Endometrium (tissue), 2 donors: ENCODE data around the gene GPSM1.

Source experiments
- FAIRE-seq: peaks from 2 replicates; lab custom pipeline; 2012; peaks lifted over from hg19 to GRCh38; lab: Jason Lieb, UNC
- donor health status: control.
- donor health status: control.

Gene GPSM1

GRCh38 chr9:136377341-136378169, 50.2 kb downstream of the GPSM1 start:
- FAIRE-seq = no peak

DNA sequence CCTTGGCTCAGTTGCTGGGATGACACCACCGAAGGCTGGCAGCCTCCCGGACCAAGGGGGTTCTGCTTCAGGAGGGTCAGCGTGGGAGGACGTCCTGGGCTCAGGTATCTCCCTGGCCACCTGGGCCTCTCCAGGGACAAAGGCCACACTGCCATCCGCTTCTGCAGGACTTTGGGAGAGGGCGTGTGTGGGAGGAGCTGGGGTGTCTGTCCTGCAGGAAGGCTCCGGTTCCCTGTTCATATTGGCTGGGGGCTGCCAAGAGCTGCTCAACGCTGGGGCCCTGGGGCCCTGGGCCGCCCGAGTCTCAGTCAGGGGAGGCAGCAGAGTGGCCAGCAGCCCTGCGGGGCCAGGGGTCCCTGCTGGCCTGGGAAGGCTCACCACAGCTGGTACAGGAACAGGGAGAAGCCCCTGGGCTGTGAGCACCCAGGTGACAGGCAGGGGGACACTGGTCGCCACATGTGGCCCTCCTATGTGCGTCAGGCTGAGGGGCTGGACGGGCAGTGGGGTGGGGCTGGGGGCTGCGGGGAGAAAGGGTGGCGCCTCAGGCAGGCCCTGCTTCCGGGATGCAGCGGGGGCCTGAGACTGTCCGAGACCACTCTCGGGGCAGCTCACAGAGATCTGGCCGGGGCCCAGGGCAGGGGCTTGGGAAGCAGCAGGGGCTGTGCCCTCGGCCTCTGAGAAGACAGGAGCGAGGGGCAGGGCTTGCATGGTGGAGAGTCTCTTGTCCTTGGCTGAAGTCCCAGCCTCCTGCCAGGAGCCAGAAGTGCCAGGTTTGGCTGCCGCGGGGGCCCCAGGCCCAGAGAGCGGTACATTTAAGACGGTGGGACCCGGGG, 51.0 kb downstream of the GPSM1 start:
- FAIRE-seq = no peak

GRCh38 chr9:136379003-136379287, 51.6 kb downstream of the GPSM1 start:
- FAIRE-seq = no peak

GRCh38 chr9:136379401-136379800, 52.1 kb downstream of the GPSM1 start:
- no peak for FAIRE-seq

DNA sequence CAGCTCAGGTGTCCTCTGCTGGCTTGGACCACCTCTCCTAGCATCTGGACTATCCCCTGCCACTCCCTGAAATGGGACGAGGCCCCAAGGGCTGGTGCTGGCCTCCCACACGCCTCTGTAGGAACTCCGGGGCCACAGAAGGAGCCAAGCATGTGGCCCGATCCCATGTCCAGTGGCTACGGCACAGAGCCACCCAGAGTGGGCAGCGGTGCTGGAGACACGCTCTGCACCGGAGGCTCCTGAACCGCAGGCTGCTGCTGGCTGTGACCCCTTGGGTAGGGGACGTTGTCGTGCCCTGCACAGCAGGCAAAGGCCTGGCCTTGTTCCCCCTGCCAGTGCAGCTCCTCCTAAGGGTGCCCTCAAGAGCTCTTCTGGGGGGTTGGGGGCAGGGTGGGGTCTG, 52.6 kb downstream of the GPSM1 start:
- FAIRE-seq = no peak

DNA sequence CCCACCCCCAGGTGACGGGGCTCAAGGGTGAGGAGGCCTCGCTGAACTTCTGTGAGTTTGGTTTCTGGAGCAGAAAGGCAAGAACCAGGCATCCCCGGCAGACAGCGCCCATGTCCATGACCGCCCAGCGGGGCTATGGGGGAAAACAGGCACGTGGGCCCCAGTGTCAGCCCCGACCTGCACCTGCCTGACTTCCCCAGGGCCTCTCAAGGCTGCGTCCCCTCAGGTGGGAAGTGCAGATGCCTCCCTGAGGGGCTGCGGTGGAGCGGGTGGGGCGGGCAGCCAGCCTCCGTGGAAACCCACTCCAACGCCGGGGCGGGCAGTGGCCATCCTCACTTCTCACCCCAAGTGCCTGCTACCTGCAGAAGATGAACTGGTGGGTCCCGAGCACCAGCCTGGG, 53.0 kb downstream of the GPSM1 start:
- FAIRE-seq = no peak

GRCh38 chr9:136381311-136381710, 54.0 kb downstream of the GPSM1 start:
- FAIRE-seq = no peak

GRCh38 chr9:136381966-136382513, 54.7 kb downstream of the GPSM1 start:
- FAIRE-seq = no peak

GRCh38 chr9:136383436-136383835, 56.1 kb downstream of the GPSM1 start:
- no peak for FAIRE-seq

DNA sequence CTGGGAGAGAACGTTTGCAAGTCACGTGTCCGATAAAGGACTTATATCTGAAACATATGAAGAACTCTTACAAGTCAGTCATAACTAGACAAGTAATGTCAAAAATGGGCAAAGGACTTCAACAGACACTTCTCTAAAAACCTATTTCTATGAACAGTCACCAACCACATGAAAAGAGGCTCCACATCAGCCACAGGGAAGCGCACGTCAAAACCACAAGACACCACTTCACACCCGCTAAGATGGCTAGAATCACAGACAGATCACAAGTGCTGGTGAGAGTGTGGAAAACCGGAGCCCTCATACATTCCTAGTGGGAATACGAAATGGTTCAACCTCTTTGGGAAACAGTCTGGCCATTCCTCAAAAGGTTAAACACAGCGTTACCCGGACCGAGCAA, 57.7 kb downstream of the GPSM1 start:
- no peak for FAIRE-seq

GRCh38 chr9:136386018-136386417, 58.7 kb downstream of the GPSM1 start:
- no peak for FAIRE-seq

DNA sequence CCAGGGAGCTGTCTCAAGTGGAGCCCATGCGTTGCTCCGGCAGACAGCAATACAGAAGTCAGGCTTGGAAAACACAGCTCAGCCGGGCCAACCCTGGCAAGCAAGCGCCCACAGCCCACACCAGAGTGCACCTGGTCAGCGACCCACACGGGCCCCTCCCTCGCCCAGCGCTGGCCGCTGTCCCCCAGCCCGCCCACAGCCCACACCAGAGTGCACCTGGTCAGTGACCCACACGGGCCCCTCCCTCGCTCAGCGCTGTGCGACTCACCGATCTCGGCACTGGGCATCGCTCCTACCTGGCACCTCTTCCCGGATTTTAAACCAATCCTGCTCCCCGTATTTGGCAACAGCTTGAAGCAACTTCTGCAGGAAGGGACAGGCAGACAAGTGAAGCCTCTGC, 59.9 kb downstream of the GPSM1 start:
- no peak for FAIRE-seq

DNA sequence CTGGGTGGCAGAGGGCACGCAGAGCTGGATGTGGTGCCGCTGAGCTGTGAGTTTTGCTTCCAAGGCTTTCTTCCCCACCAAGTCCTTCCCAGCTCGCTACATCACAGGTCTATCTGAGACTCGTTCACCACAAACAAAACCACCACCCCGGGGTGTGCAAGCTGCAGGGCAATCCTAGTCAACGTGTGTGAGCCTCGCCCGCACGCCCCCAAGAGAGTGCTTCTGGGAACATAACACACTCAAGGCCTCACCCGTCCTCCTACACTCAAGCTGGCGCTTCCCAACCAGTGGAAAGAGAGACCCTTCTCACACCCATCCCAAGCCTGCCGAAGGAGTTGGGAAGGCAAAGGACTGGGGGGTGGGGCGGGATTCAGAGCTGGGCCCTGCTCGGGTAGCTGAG, 62.1 kb downstream of the GPSM1 start:
- FAIRE-seq = no peak

- no peak for FAIRE-seq
These were observed 64.6 kb downstream of the GPSM1 start for GRCh38 chr9:136391737-136392537.

- FAIRE-seq = no peak
These were observed 65.5 kb downstream of the GPSM1 start for GRCh38 chr9:136392538-136393449.

DNA sequence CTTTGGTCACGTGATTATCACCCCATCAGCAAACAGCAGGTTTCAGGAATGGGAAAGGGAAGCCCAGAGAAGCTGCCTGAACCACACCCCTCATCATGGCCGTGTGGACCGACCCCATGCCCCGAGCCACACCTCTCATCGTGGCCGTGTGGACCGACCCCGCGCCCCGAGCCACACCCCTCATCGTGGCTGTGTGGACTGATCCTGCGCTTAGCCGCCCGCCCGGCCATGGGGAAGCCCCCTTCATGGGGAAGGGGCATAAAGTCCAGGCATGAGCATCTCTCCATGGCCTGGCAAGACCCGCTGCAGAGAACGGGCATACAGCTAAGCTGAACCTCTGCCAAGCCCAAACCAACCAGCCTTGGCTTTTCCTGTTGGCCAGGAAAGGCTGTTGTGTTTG, 66.2 kb downstream of the GPSM1 start:
- no peak for FAIRE-seq

DNA sequence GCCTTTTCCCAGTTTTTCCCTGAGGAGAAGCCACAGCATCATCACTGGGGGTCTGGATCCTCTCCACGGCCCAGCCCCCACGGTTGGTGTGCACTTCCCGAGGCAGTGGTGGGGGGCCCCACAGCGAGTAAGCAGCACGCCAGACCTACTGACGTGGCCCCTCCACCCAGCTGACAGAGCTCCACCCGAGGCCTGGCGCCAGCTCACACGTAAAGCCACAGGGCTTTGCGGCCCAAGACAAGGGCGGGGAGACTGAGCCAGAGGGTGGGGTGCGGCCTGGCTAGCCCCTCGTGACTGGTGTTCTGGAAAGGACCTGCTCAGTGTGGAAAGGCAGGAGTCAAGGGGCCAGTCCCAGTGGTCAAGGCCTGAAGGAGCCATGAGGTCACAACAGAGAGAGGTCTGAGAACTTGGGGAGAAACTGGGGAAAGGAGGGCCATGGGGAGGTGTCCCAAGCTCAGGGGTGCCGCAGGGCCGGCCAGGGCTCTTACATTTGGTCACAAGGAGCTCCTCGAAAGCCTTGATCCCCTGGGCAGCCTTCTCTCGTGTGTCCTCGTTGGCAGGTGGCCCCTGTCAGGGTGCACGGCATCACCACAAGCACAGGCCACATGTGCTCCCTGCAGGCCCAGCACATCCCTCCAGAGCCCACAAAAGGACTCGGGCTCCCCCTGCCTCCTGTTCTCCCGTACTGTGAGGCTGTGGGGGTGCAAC, 67.1 kb downstream of the GPSM1 start:
- no peak for FAIRE-seq

DNA sequence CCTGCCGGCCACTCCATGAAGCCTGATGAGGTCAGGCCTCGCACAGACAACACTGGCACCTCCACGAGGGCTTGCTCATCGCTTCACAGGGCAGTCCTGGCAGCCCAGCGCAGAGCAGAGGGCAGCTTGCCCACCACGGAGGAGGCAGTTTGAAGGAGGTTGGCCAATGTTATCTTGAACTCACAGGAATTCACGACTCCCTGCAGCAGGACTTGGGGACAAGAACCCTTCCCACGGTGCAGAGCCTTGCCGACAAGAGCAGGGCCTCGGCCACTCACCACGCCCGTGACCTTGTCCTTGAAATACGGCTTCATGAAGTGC, 67.6 kb downstream of the GPSM1 start:
- FAIRE-seq = no peak

DNA sequence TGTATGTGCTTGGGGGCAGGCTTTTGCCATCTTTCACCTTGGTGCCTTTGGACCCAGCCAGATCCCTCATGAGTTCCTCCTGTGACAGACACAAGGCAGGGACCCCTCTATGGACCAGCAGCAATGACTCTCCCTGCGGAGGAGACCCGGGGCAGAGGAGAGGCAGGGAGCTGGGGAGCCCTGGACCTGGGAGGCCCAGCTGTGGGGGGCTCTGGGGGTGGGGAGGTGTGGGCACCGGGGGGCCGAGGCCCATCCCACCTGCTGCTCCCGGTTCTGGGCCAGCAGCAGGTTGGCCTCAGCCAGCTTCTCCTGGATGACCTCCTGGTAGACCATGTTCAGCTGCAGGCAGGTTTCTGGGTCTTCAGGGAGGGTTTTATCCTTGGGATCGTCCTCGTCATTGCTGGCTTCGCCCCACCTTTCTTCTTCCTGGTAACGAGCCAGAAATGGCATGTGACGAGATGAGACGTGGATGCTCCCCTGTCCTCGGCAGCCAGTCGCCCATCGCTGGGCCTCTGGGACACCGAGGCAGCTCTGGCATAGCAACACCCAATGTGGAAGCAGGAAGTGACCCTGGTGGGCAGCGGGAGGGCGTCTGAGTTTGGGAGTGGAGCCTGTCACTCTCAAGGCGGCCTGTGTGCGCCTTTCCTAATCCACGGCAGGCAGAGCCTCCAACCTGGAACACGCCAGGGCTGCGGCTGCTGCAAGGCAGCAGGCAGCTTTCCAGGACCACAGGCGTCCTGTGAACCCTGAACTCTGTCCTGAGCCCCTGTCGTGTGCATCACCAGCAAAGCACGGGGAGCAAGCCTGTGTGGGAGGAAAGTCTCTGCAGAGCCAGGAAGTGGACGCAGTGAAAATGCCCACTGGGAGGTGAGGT, 68.2 kb downstream of the GPSM1 start:
- no peak for FAIRE-seq

GRCh38 chr9:136396219-136396515, 68.8 kb downstream of the GPSM1 start:
- no peak for FAIRE-seq
